Erythroblast (primary cell): ENCODE data around the gene ITPK1.

Experiments
- GATA1 ChIP-seq: IDR thresholded peaks from 2 replicates; pipeline ENCODE4 v1.6.1; 2011; ENCODE audit warnings: low read depth, mild to moderate bottlenecking, control low read depth, low read length, moderate library complexity
- POLR2A ChIP-seq: IDR thresholded peaks from 2 replicates; pipeline ENCODE4 v1.6.1; 2011; ENCODE audit warnings: mild to moderate bottlenecking, low read length

GRCh38 chr14:93054876-93055275 is 60.8 kb downstream of the ITPK1 start:
- TF ChIP-seq POLR2A, result no peak
- TF ChIP-seq GATA1, result no peak
